Measurements from ENCODE around the gene TMEM108. TPM values are rescaled to one million over a fixed set of nuclear protein-coding genes. Genes with fewer than 3 reads are reported as not detected.

TMEM108 gene
- total and polyA plus RNA-seq, 2 experiments from 2014 or later = 7.4 to 15.3 TPM

GRCh38 chr3:133096900-133097613 is 58.9 kb downstream of the TMEM108 start (continued):
- TF ChIP-seq EZH2phosphoT487 (IDR thresholded peaks at IDR 0.05; ENCODE audit: unreplicated experiment) = no peak
- TF ChIP-seq ZNF331 (CRISPR knock-in tag; IDR thresholded peaks at IDR 0.05; ENCODE audit: low read depth) = no peak

DNA sequence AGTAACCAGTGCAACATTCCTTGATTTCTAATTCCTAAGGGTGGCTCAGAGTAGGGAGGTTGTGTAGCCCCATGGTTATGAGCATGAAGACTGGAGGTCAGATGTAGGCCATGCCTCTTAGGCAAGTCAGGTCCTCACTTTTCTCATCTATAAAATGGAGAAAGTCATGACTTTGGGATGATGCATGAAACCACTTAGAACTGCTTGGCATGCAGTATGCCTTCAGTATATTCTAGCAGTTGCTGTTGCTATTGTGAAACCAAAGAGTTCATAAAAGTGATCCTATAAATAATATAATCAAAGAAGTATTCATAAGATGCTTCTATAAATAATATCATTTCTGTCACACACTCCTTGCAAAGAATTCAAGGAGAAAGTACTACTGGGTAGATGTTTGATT is 65.5 kb downstream of the TMEM108 start:
- no peak overlapping the region for H3K27ac Mint-ChIP-seq
- Histone ChIP-seq H3K27ac (ENCODE audit: low read depth) (no peak overlapping the region), H4K20me1 (replicated peaks; ENCODE audit: insufficient read depth) (0 out of 2 replicates have a peak, but pooled peaks cover 5% of the 10 kb centered on the region), H3F3A (replicated peaks; ENCODE audit: low read depth) (no peaks in the 10 kb centered on the region), H3K27me3 (ENCODE audit: insufficient read depth) (no peaks in the 10 kb centered on the region), H3K79me2 (replicated peaks; ENCODE audit: insufficient read depth) (no peaks in the 10 kb centered on the region), H3K9me2 (ENCODE audit: insufficient read depth) (no peaks in the 10 kb centered on the region), H3K4me3 (no peak overlapping the region), H2AFZ (no peak overlapping the region), H3K4me2 (no peak overlapping the region), H3K36me3 (ENCODE audit: insufficient read depth) (no peaks in the 10 kb centered on the region; the same call in 1 of the 2 replicates), H3K4me1 (ENCODE audit: insufficient read depth) (no peaks in the 10 kb centered on the region)
- no peak overlapping the region for H3K4me3 Mint-ChIP-seq
- peaks cover 9% of the 10 kb centered on the region; the same call in 2 of the 3 replicates for H3K36me3 Mint-ChIP-seq (ENCODE audit: low read depth)
- H3K27me3 Mint-ChIP-seq (ENCODE audit: insufficient read depth, low read depth, poor library complexity) = no peaks in the 10 kb centered on the region
- peaks cover 11% of the 10 kb centered on the region; the same call in 2 of the 3 replicates for H3K4me1 Mint-ChIP-seq
- ATAC-seq (no peak), DNase-seq (ENCODE audit: low spot score) (no peak)
- H3K9me3 Mint-ChIP-seq = peaks cover 5% of the 10 kb centered on the region; the same call in 1 of the 3 replicates
- TF ChIP-seq EZH2 (IDR thresholded peaks at IDR 0.05; ENCODE audit: low read depth, unreplicated experiment) (no peak), CTCF (conservative IDR thresholded peaks at IDR 0.05; ENCODE audit: low read depth in 2 of 2) (no peak), ZNF114 (CRISPR knock-in tag; IDR thresholded peaks at IDR 0.05) (no peak), JUNB (IDR thresholded peaks at IDR 0.05; ENCODE audit: unreplicated experiment) (no peak), STAT1 (IDR thresholded peaks at IDR 0.05; ENCODE audit: unreplicated experiment) (no peak), CREB1 (CRISPR knock-in tag; IDR thresholded peaks at IDR 0.05; ENCODE audit: low read depth) (no peak), POLR2AphosphoS5 (IDR thresholded peaks at IDR 0.05; ENCODE audit: low read depth) (no peak), EZH2phosphoT487 (IDR thresholded peaks at IDR 0.05; ENCODE audit: unreplicated experiment) (no peak), ZNF331 (CRISPR knock-in tag; IDR thresholded peaks at IDR 0.05; ENCODE audit: low read depth) (no peak)
- TF ChIP-seq, protein P1, sequence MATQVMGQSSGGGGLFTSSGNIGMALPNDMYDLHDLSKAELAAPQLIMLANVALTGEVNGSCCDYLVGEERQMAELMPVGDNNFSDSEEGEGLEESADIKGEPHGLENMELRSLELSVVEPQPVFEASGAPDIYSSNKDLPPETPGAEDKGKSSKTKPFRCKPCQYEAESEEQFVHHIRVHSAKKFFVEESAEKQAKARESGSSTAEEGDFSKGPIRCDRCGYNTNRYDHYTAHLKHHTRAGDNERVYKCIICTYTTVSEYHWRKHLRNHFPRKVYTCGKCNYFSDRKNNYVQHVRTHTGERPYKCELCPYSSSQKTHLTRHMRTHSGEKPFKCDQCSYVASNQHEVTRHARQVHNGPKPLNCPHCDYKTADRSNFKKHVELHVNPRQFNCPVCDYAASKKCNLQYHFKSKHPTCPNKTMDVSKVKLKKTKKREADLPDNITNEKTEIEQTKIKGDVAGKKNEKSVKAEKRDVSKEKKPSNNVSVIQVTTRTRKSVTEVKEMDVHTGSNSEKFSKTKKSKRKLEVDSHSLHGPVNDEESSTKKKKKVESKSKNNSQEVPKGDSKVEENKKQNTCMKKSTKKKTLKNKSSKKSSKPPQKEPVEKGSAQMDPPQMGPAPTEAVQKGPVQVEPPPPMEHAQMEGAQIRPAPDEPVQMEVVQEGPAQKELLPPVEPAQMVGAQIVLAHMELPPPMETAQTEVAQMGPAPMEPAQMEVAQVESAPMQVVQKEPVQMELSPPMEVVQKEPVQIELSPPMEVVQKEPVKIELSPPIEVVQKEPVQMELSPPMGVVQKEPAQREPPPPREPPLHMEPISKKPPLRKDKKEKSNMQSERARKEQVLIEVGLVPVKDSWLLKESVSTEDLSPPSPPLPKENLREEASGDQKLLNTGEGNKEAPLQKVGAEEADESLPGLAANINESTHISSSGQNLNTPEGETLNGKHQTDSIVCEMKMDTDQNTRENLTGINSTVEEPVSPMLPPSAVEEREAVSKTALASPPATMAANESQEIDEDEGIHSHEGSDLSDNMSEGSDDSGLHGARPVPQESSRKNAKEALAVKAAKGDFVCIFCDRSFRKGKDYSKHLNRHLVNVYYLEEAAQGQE (IDR thresholded peaks at IDR 0.05; ENCODE audit: unreplicated experiment) = no peak
- TF ChIP-seq, protein P2, sequence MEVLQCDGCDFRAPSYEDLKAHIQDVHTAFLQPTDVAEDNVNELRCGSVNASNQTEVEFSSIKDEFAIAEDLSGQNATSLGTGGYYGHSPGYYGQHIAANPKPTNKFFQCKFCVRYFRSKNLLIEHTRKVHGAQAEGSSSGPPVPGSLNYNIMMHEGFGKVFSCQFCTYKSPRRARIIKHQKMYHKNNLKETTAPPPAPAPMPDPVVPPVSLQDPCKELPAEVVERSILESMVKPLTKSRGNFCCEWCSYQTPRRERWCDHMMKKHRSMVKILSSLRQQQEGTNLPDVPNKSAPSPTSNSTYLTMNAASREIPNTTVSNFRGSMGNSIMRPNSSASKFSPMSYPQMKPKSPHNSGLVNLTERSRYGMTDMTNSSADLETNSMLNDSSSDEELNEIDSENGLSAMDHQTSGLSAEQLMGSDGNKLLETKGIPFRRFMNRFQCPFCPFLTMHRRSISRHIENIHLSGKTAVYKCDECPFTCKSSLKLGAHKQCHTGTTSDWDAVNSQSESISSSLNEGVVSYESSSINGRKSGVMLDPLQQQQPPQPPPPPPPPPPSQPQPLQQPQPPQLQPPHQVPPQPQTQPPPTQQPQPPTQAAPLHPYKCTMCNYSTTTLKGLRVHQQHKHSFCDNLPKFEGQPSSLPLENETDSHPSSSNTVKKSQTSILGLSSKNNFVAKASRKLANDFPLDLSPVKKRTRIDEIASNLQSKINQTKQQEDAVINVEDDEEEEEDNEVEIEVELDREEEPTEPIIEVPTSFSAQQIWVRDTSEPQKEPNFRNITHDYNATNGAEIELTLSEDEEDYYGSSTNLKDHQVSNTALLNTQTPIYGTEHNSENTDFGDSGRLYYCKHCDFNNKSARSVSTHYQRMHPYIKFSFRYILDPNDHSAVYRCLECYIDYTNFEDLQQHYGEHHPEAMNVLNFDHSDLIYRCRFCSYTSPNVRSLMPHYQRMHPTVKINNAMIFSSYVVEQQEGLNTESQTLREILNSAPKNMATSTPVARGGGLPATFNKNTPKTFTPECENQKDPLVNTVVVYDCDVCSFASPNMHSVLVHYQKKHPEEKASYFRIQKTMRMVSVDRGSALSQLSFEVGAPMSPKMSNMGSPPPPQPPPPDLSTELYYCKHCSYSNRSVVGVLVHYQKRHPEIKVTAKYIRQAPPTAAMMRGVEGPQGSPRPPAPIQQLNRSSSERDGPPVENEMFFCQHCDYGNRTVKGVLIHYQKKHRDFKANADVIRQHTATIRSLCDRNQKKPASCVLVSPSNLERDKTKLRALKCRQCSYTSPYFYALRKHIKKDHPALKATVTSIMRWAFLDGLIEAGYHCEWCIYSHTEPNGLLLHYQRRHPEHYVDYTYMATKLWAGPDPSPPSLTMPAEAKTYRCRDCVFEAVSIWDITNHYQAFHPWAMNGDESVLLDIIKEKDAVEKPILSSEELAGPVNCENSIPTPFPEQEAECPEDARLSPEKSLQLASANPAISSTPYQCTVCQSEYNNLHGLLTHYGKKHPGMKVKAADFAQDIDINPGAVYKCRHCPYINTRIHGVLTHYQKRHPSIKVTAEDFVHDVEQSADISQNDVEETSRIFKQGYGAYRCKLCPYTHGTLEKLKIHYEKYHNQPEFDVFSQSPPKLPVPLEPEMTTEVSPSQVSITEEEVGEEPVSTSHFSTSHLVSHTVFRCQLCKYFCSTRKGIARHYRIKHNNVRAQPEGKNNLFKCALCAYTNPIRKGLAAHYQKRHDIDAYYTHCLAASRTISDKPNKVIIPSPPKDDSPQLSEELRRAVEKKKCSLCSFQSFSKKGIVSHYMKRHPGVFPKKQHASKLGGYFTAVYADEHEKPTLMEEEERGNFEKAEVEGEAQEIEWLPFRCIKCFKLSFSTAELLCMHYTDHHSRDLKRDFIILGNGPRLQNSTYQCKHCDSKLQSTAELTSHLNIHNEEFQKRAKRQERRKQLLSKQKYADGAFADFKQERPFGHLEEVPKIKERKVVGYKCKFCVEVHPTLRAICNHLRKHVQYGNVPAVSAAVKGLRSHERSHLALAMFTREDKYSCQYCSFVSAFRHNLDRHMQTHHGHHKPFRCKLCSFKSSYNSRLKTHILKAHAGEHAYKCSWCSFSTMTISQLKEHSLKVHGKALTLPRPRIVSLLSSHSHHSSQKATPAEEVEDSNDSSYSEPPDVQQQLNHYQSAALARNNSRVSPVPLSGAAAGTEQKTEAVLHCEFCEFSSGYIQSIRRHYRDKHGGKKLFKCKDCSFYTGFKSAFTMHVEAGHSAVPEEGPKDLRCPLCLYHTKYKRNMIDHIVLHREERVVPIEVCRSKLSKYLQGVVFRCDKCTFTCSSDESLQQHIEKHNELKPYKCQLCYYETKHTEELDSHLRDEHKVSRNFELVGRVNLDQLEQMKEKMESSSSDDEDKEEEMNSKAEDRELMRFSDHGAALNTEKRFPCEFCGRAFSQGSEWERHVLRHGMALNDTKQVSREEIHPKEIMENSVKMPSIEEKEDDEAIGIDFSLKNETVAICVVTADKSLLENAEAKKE (CRISPR knock-in tag; IDR thresholded peaks at IDR 0.05) = no peak
- TF ChIP-seq, protein P3, sequence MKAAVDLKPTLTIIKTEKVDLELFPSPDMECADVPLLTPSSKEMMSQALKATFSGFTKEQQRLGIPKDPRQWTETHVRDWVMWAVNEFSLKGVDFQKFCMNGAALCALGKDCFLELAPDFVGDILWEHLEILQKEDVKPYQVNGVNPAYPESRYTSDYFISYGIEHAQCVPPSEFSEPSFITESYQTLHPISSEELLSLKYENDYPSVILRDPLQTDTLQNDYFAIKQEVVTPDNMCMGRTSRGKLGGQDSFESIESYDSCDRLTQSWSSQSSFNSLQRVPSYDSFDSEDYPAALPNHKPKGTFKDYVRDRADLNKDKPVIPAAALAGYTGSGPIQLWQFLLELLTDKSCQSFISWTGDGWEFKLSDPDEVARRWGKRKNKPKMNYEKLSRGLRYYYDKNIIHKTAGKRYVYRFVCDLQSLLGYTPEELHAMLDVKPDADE (IDR thresholded peaks at IDR 0.05) = no peak
